HG03175 (cell line): ENCODE data around the gene CCDC82.

Experiments
- ATAC-seq: cut with Tn5 transposase; IDR thresholded peaks from one replicate; pipeline ENCODE4 v1.9.1; 2021; ENCODE audit warnings: mild to moderate bottlenecking, moderate library complexity; ENCODE audit not compliant: unreplicated experiment

The CCDC82 gene

DNA sequence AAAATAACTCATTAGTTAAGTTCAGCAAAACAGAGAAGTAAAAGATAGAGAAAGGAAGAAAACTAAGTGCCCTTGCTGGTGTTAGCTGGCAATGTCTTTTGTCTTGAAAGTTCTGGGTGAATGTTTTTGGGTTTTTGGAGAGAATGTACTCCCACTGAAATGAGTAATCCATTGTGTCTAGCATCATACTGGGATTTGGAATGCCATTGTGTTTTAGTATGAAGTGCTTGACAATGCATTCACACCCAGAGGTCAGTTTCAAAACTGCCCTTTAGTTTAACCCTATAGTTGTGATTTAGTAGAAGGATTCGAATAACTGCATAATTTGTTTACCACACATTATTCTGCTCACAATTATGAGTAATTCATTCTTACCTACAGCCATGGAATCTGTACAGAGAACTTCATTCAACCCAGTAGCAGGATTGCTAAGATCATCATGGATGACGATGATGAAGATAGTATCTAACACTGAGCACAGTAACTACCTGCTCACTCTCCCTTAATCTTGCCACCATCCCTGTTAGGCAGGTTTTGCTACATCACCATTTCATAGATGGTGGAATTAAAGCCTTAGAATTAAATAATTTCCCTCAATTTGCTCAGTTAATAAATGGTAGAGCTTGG is 80.6 kb downstream of the CCDC82 start:
- no peak for ATAC-seq

DNA sequence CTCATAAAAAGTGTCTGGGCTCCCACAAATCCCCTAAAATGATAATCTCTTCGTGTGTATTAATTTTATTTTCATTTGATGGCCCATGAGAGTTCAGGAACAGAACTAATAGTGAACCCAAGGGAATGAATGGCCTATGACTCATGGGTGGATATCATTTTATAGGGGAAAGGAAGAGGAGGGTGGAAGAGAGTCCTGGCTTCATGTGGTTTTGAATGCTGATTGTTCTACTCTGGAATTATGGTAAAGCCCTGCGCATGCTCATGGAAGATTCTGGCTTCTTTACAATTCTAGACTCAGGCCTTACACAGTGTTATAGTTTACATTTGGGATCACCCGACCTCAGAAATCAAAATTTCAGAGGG is 82.0 kb downstream of the CCDC82 start:
- ATAC-seq = no peak

DNA sequence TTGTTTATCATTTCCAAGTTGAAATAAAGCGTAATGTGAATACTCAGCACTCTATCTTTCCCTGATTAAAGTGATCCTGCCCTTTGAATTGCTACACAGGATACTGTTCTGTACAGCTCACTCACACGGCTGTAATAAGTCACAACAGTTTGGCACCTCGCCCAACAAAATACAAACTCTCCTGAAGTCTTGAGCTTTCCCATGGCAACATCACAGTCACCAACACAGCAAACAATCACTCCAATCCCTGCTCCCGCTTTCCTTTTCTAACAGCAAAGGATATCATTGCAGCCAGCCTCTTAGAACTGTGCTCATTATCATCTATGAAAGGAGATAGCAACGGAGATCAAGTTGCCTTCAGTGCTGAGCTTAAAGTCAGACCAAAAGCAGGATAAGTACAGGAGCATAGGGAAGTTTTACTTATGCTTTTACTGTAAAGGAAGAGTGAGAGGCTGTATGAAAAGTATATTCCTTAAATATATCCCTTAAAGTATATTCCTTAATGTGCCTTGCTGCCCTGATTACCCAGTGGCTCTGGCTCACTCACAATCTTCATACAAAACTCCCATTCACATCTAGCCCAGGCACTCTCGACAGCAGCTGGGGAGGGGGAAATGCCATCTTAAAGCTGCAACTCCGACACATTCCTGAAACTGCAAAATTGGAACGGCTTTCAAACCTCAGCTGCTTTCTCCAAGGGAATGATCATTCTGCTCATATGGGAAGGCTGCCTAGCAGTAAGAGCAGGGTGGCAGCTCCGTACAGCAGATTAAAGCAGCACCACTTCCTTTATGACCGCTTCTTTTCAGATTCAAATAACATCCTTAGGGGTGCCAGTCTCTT is 82.6 kb downstream of the CCDC82 start:
- no peak for ATAC-seq

DNA sequence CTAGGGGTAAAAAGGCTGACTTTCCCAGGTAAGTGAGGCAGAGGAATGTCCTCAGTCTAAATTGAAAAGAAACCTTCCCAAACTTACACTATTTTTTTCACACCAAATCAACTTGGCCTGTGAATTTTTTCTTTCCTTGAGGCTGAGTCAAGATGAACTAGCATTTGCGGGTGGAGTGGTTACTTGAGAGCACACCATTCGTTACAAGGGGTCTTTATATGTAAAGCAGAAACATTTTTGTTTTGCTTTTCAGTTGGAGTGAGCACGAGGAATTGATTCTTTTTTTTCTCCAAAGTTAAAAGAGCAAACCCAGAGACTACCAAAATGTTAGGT is 83.1 kb downstream of the CCDC82 start:
- ATAC-seq = no peak

DNA sequence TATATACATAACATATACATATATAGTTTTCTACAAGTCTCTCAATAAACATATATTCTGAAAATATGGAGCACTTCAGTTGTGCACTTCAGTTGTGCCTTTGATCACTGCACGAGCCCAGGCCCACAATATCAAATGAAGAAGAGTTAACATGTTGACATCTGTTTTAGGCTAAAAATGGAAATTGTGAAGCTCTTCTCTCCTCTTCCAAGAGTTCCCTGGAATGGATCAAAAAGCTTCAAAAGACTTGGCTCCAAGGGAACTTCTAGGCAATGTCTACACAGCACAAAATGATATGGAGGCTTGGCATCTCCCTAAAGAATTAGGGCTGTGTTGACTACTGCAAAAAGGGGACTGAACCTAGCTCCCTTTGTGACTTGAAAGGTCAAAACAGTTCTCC is 83.6 kb downstream of the CCDC82 start:
- no peak for ATAC-seq

DNA sequence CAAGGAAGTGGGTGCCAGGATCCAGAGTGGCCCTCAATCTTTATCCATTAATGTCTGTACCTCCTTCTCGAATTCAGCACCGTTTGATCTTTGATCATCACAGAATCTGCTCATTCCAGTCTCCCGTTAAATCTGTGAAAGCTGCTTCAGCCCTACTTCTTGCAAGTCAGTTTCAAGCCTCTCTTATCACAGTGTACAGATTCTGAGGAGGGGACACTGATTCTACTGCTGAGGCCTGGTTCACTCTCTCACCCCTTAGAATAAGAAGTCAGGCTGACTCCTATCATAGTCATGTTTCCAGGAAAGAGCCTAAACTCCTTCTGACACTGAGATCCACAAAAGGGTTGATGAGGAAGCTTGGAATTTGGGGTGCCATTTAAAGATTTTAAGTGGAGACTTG is 85.7 kb downstream of the CCDC82 start:
- no peak for ATAC-seq

DNA sequence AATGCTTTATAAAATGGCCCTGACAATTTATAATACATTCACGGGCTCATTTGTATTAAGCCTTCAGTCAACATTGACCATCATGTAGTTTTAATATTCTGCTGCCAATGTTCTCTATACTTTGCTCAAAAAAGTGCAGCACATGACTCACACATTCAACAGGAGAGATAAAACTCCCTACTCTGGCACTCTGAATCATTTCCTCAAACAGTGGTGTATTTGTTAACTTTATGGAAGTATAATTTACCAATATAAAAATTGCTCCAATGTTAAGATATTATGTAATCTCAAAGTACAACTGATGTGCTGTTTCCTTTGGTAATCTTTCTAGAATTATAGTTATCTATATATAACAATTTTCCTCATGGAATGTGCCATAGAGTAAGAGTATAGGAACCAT is 86.6 kb downstream of the CCDC82 start:
- no peak for ATAC-seq
